Amniotic stem cell (primary cell): ENCODE results near the gene EXOC2.
A peak's percentile ranks its signal among the peaks of the same experiment; 100 is the strongest.

Experiments used
- DNase-seq: peaks from one replicate; lab custom pipeline; 2025; lab: John Stamatoyannopoulos, UW

EXOC2 gene

GRCh38 chr6:493840-494239 is 199.1 kb downstream of the EXOC2 start:
- DNase-seq: no peak

GRCh38 chr6:492816-493414 is 200.0 kb downstream of the EXOC2 start:
- DNase-seq: no peak

GRCh38 chr6:492178-492577 is 200.8 kb downstream of the EXOC2 start:
- no peak for DNase-seq

- no peak for DNase-seq
These were observed 201.7 kb downstream of the EXOC2 start for GRCh38 chr6:491233-491632.

- no peak for DNase-seq
These were observed 202.5 kb downstream of the EXOC2 start for GRCh38 chr6:490251-491037.

- DNase-seq: no peak
These were observed 203.2 kb downstream of the EXOC2 start for GRCh38 chr6:489762-490161.

GRCh38 chr6:489001-489400 is 203.9 kb downstream of the EXOC2 start:
- no peak for DNase-seq

- DNase-seq: no peak
These were observed 205.0 kb downstream of the EXOC2 start for GRCh38 chr6:487956-488355.

GRCh38 chr6:485655-486170 is 207.2 kb downstream of the EXOC2 start:
- DNase-seq: no peak

GRCh38 chr6:484746-485145 is 208.2 kb downstream of the EXOC2 start:
- no peak for DNase-seq

GRCh38 chr6:484086-484745 is 208.7 kb downstream of the EXOC2 start:
- DNase-seq: peak; percentile 18

- DNase-seq: no peak
These were observed 217.6 kb downstream of the EXOC2 start for GRCh38 chr6:475314-475713.

GRCh38 chr6:474453-475185 is 218.3 kb downstream of the EXOC2 start:
- DNase-seq: no peak

GRCh38 chr6:473768-474452 is 219.0 kb downstream of the EXOC2 start:
- DNase-seq: no peak

GRCh38 chr6:473356-473755 is 219.6 kb downstream of the EXOC2 start:
- DNase-seq: no peak

GRCh38 chr6:470901-471448 is 222.0 kb downstream of the EXOC2 start:
- DNase-seq: no peak

- DNase-seq: no peak
These were observed 222.7 kb downstream of the EXOC2 start for GRCh38 chr6:470051-470900.

- DNase-seq: no peak
These were observed 225.3 kb downstream of the EXOC2 start for GRCh38 chr6:467671-468082.

- DNase-seq: no peak
These were observed 225.8 kb downstream of the EXOC2 start for GRCh38 chr6:467111-467510.

- DNase-seq: no peak
These were observed 226.4 kb downstream of the EXOC2 start for GRCh38 chr6:466564-466963.
